Measurements from ENCODE around the gene MRPL27. TPM values are rescaled to one million over a fixed set of nuclear protein-coding genes. Genes with fewer than 3 reads are reported as not detected.

MRPL27 gene
- total and polyA plus RNA-seq, 3 experiments from 2014 or later: 49.2 to 88.8 (median 87.2) TPM

DNA sequence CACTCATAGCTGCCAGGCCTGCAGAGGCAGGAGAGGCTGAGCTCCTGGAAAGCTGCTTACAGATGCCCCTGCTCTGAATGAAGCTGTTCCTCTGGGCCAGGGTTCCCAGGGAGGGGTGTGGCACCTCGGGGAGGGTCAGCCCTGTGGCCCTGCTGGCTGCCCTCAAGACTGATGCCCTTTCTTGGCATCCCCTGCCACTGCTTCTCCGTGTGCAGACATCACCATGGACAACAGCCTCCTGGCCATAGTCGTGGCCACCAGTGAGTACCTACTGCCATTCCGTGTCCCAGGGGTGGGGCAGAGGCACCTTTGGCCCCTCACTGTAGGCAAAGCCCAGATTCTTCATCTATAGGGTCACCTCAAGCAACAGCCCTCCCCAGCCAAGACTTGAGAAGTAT is 8.9 kb downstream of the MRPL27 start:
- ChIA-PET CTCF (interaction anchor here (3.8 kb wide), 1 partner anchor 33 kb away, joined by 57 read pairs; the partner anchor contains the start of gene LRRC59), POLR2A (no interaction called here)
- H3K36me3 ChIP-seq (ENCODE audit: insufficient read depth, low read length): peaks cover 31% of the 10 kb centered on the region

GRCh38 chr17:50363217-50364060 is 9.5 kb downstream of the MRPL27 start:
- H3K27me3 ChIP-seq (ENCODE audit: insufficient read depth, low read length, poor library complexity, severe bottlenecking): no peaks in the 10 kb centered on the region
- H3K27me3 Mint-ChIP-seq: no peaks in the 10 kb centered on the region
- no peak overlapping the region for H3K4me3 ChIP-seq (ENCODE audit: low read length)
- peaks cover 4 to 53% (median 5%) of the 10 kb centered on the region in 3 donors for H3K36me3 Mint-ChIP-seq
- DNase-seq: no peak
- ChIA-PET CTCF (interaction anchor here (0.7 to 4.1 kb wide), 8 partner anchors 10 to 143 kb away, joined by 3 to 57 read pairs (median 8); partner anchors contain the start of genes EME1, LRRC59, MRPL27 and RSAD1), POLR2A (no interaction called here)
- H3K9me3 ChIP-seq (ENCODE audit: low read length): no peaks in the 10 kb centered on the region
- H3K4me1 Mint-ChIP-seq: peaks cover 9 to 15% (median 12%) of the 10 kb centered on the region in 3 donors
- H3K36me3 ChIP-seq (ENCODE audit: insufficient read depth, low read length): peaks cover 28% of the 10 kb centered on the region
- H3K9me3 Mint-ChIP-seq: no peaks in the 10 kb centered on the region
- peak overlapping the region in 1 of 8 donors; percentile 44 for H3K27ac Mint-ChIP-seq
- peaks cover 5% of the 10 kb centered on the region for H3K4me1 ChIP-seq (ENCODE audit: insufficient read depth, low read length)
- no peak overlapping the region for H3K27ac ChIP-seq (ENCODE audit: low read depth, low read length)
- no peak overlapping the region for H3K4me3 Mint-ChIP-seq

More for the DNA sequence above, 8.9 kb downstream of the MRPL27 start:
- no peaks in the 10 kb centered on the region for H3K27me3 ChIP-seq (ENCODE audit: insufficient read depth, low read length, poor library complexity, severe bottlenecking)
- peaks cover 5% of the 10 kb centered on the region for H3K4me1 ChIP-seq (ENCODE audit: insufficient read depth, low read length)
- DNase-seq: no peak
- H3K4me3 ChIP-seq (ENCODE audit: low read length): no peak overlapping the region
- no peaks in the 10 kb centered on the region for H3K9me3 ChIP-seq (ENCODE audit: low read length)
- peaks cover 5 to 53% (median 7%) of the 10 kb centered on the region in 3 donors for H3K36me3 Mint-ChIP-seq
- H3K4me3 Mint-ChIP-seq: no peak overlapping the region
- no peak overlapping the region for H3K27ac ChIP-seq (ENCODE audit: low read depth, low read length)
- H3K4me1 Mint-ChIP-seq: peaks cover 9 to 15% (median 12%) of the 10 kb centered on the region in 3 donors
- H3K27me3 Mint-ChIP-seq: no peaks in the 10 kb centered on the region
- peak overlapping the region in 1 of 8 donors; percentile 44 for H3K27ac Mint-ChIP-seq
- no peaks in the 10 kb centered on the region for H3K9me3 Mint-ChIP-seq

- Mint-ChIP-seq H3K9me3 (no peaks in the 10 kb centered on the region), H3K4me3 (no peak overlapping the region), H3K36me3 (peaks cover under 1 to 53% (median 2%) of the 10 kb centered on the region in 3 donors), H3K27ac (peak overlapping the region in 4 of 8 donors; percentile 31 to 93 (median 64)), H3K27me3 (no peaks in the 10 kb centered on the region), H3K4me1 (peaks cover 9 to 15% (median 12%) of the 10 kb centered on the region in 3 donors)
- H3K4me3 ChIP-seq (ENCODE audit: low read length): no peak overlapping the region
- H3K4me1 ChIP-seq (ENCODE audit: insufficient read depth, low read length): peaks cover 5% of the 10 kb centered on the region
- ChIA-PET POLR2A (interaction anchor here (0.8 to 1.5 kb wide), 4 partner anchors 9 to 35 kb away, joined by 3 to 12 read pairs (median 6); partner anchors contain the start of genes LRRC59 and XYLT2), CTCF (interaction anchor here (0.7 to 4.1 kb wide), 18 partner anchors 8 to 143 kb away, joined by 3 to 57 read pairs (median 6); partner anchors contain the start of genes EME1, LRRC59, MRPL27 and RSAD1)
- no peak for DNase-seq
- H3K27me3 ChIP-seq (ENCODE audit: insufficient read depth, low read length, poor library complexity, severe bottlenecking): no peaks in the 10 kb centered on the region
- no peak overlapping the region for H3K27ac ChIP-seq (ENCODE audit: low read depth, low read length)
- H3K9me3 ChIP-seq (ENCODE audit: low read length): no peaks in the 10 kb centered on the region
- H3K36me3 ChIP-seq (ENCODE audit: insufficient read depth, low read length): peaks cover 23% of the 10 kb centered on the region
Observed at GRCh38 chr17:50362661-50363060, 10.3 kb downstream of the MRPL27 start.

DNA sequence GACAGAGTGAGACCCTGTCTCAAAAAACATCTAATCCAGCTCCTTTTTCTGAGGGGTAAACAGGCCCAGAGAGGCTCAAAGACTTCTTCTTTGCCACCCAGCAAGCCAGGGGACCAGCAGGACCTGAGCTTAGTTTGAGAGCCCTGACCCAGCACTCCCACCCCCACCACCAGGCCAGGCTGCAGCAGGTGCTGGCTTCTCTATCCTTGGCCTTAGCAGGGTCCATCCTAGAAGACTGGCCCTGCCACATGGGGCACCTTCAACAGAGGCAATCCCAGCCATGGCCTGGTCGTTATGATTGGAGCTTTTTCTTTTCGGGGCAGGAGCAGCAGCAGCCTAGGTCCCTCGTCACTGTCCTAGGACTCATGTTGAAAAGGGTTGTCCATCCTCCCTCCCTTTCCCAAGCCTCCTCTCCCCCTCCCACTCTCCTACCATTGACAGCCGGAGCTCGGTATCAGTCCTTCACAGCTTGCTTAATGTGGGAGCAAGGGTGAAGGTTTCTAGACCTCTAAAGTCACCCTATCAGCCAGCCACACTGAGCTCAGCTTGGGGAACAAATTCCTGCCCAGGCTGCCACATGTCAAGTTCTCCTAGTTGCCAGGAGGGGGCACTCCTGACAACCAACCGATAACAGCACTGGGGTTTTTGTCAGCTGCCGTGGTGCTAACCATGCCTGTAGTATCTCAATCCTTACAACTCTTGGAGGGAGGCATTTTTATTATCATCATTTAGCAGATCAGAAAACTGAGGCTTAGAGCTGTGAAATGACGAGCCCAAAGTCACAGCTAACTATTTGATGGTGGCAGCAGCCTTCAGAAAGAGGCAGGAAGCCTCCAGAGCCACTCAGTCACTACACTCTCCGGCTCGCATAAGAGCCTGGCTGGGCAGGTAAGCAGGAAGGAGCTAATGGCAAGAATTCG is 11.2 kb downstream of the MRPL27 start:
- ChIA-PET CTCF (interaction anchor here (0.9 to 4.1 kb wide), 18 partner anchors 9 to 144 kb away, joined by 3 to 57 read pairs (median 6); partner anchors contain the start of genes EME1, LRRC59, MRPL27 and RSAD1), POLR2A (interaction anchor here (0.8 to 1.5 kb wide), 5 partner anchors 9 to 35 kb away, joined by 3 to 12 read pairs (median 5); partner anchors contain the start of genes EME1, LRRC59 and XYLT2)
- Mint-ChIP-seq H3K27me3 (no peaks in the 10 kb centered on the region), H3K36me3 (peaks cover 0 to 51% (median 0%) of the 10 kb centered on the region in 3 donors), H3K4me1 (peaks cover 9 to 15% (median 12%) of the 10 kb centered on the region in 3 donors), H3K4me3 (peak overlapping the region in 4 of 7 donors; percentile 9 to 48 (median 20)), H3K27ac (peak overlapping the region; percentile 3 to 95 (median 66)), H3K9me3 (no peaks in the 10 kb centered on the region)
- Histone ChIP-seq H3K36me3 (ENCODE audit: insufficient read depth, low read length) (peaks cover 16% of the 10 kb centered on the region), H3K27ac (ENCODE audit: low read depth, low read length) (no peak overlapping the region), H3K4me3 (ENCODE audit: low read length) (no peak overlapping the region), H3K9me3 (ENCODE audit: low read length) (no peaks in the 10 kb centered on the region), H3K4me1 (ENCODE audit: insufficient read depth, low read length) (peaks cover 5% of the 10 kb centered on the region), H3K27me3 (ENCODE audit: insufficient read depth, low read length, poor library complexity, severe bottlenecking) (no peaks in the 10 kb centered on the region)
- DNase-seq: peak; percentile 31 to 74 (median 51)

DNA sequence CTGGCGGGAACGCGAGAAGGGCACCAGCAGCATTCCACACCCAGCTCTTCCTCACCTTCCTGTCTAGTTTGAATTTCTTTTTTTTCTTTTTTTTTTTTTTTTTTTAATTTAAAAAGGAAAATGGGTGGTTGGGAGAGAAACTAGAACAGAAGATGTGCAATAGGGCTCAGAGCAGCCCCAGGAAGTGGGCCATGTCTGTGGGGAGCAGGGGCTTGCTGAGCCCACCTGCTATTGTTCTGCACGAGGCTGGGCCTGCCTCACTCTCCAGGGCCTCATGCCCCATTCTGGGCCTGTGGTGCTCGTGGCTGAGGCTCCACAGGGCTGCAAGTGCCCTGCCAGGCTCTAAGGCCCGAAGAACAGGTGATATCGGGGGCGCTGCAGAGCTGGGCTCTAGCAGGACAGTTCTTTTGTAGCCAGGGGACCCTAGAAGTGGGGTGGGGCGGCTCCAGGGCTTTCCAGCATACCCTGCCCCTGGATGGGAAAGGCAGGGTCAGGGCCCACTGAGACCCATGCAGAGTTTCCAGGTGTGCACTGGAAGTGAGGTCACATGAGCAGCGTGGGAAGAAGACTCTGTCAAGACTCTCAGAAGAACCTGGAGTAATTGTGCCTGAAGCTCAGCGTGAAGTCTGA is 12.4 kb downstream of the MRPL27 start:
- peaks cover 10% of the 10 kb centered on the region for H3K36me3 ChIP-seq (ENCODE audit: insufficient read depth, low read length)
- H3K4me3 ChIP-seq (ENCODE audit: low read length): no peak overlapping the region
- H3K27me3 ChIP-seq (ENCODE audit: insufficient read depth, low read length, poor library complexity, severe bottlenecking): no peaks in the 10 kb centered on the region
- ChIA-PET CTCF (interaction anchor here (0.7 to 4.1 kb wide), 7 partner anchors 8 to 119 kb away, joined by 3 to 57 read pairs (median 14); partner anchors contain the start of genes LRRC59, RSAD1 and XYLT2), POLR2A (interaction anchor here (1.0 kb wide), 1 partner anchor 11 kb away, joined by 4 read pairs; no protein-coding TSS in a partner anchor)
- no peak overlapping the region for H3K27ac ChIP-seq (ENCODE audit: low read depth, low read length)
- H3K27ac Mint-ChIP-seq: peak overlapping the region in 3 of 8 donors; percentile 23 to 54 (median 48)
- no peaks in the 10 kb centered on the region for H3K9me3 Mint-ChIP-seq
- no peaks in the 10 kb centered on the region for H3K9me3 ChIP-seq (ENCODE audit: low read length)
- no peak overlapping the region for H3K4me3 Mint-ChIP-seq
- H3K4me1 Mint-ChIP-seq: peaks cover 9 to 15% (median 12%) of the 10 kb centered on the region in 3 donors
- H3K4me1 ChIP-seq (ENCODE audit: insufficient read depth, low read length): peaks cover 5% of the 10 kb centered on the region
- no peak for DNase-seq
- no peaks in the 10 kb centered on the region for H3K27me3 Mint-ChIP-seq
- H3K36me3 Mint-ChIP-seq: peaks cover 0 to 54% (median 0%) of the 10 kb centered on the region in 3 donors

DNA sequence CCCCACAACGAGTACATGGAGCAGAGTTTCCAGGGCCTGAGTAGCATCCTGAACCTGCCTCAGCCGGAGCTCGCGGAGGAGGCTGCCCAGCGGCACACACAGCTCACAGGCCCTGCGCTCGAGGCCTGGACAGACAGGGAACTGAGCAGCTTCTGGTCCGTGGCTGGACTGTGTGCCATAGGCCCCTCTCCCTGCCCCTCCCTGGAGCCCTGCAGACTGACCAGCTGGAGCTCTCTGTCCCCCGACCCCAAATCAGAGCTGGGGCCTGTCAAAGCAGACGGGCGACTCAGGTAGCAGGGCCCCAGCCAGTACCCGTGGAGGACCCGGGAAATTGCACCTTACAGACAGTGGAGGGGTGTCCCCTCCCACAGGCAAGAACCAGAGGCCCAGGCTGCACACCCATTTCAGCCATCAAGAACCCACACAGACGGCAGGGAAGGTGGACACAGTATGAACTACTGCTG is 13.0 kb downstream of the MRPL27 start:
- H3K27me3 Mint-ChIP-seq: no peaks in the 10 kb centered on the region
- Histone ChIP-seq H3K9me3 (ENCODE audit: low read length) (no peaks in the 10 kb centered on the region), H3K27me3 (ENCODE audit: insufficient read depth, low read length, poor library complexity, severe bottlenecking) (no peaks in the 10 kb centered on the region), H3K36me3 (ENCODE audit: insufficient read depth, low read length) (peaks cover 6% of the 10 kb centered on the region), H3K27ac (ENCODE audit: low read depth, low read length) (no peak overlapping the region), H3K4me1 (ENCODE audit: insufficient read depth, low read length) (peaks cover 5% of the 10 kb centered on the region), H3K4me3 (ENCODE audit: low read length) (no peak overlapping the region)
- H3K36me3 Mint-ChIP-seq: peaks cover 0 to 54% (median 0%) of the 10 kb centered on the region in 3 donors
- ChIA-PET CTCF (interaction anchor here (0.7 to 4.1 kb wide), 4 partner anchors 8 to 119 kb away, joined by 3 to 16 read pairs (median 7); partner anchors contain the start of gene LRRC59), POLR2A (interaction anchor here (1.0 kb wide), 1 partner anchor 11 kb away, joined by 4 read pairs; no protein-coding TSS in a partner anchor)
- no peaks in the 10 kb centered on the region for H3K9me3 Mint-ChIP-seq
- peaks cover 9 to 15% (median 12%) of the 10 kb centered on the region in 3 donors for H3K4me1 Mint-ChIP-seq
- H3K27ac Mint-ChIP-seq: peak overlapping the region in 1 of 8 donors; percentile 51
- DNase-seq: no peak
- no peak overlapping the region for H3K4me3 Mint-ChIP-seq
